Fibroblast of lung (primary cell): ENCODE results near the gene SREBF1. TPM values are rescaled to one million over a fixed set of nuclear protein-coding genes. Genes with fewer than 3 reads are reported as not detected.

Source experiments
- DNase-seq, 2 donors: peaks; one replicate each; pipeline versions ENCODE4 v3.0.0 to v3.0.0-alpha.2; 2010; ENCODE audit warnings: low read depth in 2 of 2
- H2AFZ ChIP-seq: 2 replicates; pipeline ENCODE4 v1.5.1; 2012; ENCODE audit warnings: low read length, control low read depth, inconsistent platforms
- H3K27ac ChIP-seq: 2 replicates; pipeline ENCODE4 v1.5.1; 2011; ENCODE audit warnings: low read length, control low read depth; ENCODE audit not compliant: insufficient read depth
- H3K27me3 ChIP-seq: 2 replicates; pipeline ENCODE4 v1.5.1; 2011; ENCODE audit warnings: mild to moderate bottlenecking, low read length; ENCODE audit not compliant: control insufficient read depth, insufficient read depth
- H3K36me3 ChIP-seq: 2 replicates; pipeline ENCODE4 v1.5.1; 2011; ENCODE audit warnings: low read length; ENCODE audit not compliant: control insufficient read depth, insufficient read depth
- H3K4me1 ChIP-seq: 2 replicates; pipeline ENCODE4 v1.5.1; 2011; ENCODE audit warnings: low read length; ENCODE audit not compliant: control insufficient read depth, insufficient read depth; ENCODE audit errors: extremely low read depth
- H3K4me2 ChIP-seq: 2 replicates; pipeline ENCODE4 v1.5.1; 2011; ENCODE audit warnings: low read length, control low read depth; ENCODE audit not compliant: insufficient read depth; ENCODE audit errors: extremely low read depth
- H3K4me3 ChIP-seq, 4 experiments: fragments of 200-600 bp in 1 of 4; sonication (generic) in 1 of 4; replicated peaks in 1 of 4; 2 replicates each; pipeline ENCODE4 v1.5.1; 2011 to 2016; ENCODE audit warnings: low read length in 4 of 4, low read depth in 3 of 4, mild to moderate bottlenecking in 3 of 4, control low read depth in 2 of 4, inconsistent platforms in 1 of 4, mixed read lengths in 1 of 4; ENCODE audit not compliant: insufficient read depth in 1 of 4; ENCODE audit errors: control extremely low read depth in 1 of 4
- H3K79me2 ChIP-seq: 2 replicates; pipeline ENCODE4 v1.5.1; 2012; ENCODE audit warnings: mild to moderate bottlenecking, low read length, inconsistent platforms; ENCODE audit not compliant: control insufficient read depth, insufficient read depth
- H3K9ac ChIP-seq: 2 replicates; pipeline ENCODE4 v1.5.1; 2011; ENCODE audit warnings: mild to moderate bottlenecking, low read length, control low read depth; ENCODE audit not compliant: insufficient read depth
- H3K9me3 ChIP-seq: 2 replicates; pipeline ENCODE4 v1.5.1; 2012; ENCODE audit warnings: low read depth, low read length; ENCODE audit not compliant: control insufficient read depth, insufficient read depth
- H4K20me1 ChIP-seq: 2 replicates; pipeline ENCODE4 v1.5.1; 2011; ENCODE audit warnings: low read length; ENCODE audit not compliant: control insufficient read depth, insufficient read depth; ENCODE audit errors: extremely low read depth
- CTCF ChIP-seq, 2 donors: IDR thresholded peaks in 1 of 2; conservative IDR thresholded peaks in 1 of 2; 1 replicate in 1 of 2; 2 replicates in 1 of 2; pipeline ENCODE4 v1.5.1; 2011 to 2012; ENCODE audit warnings: low read length in 2 of 2, control low read depth in 1 of 2, inconsistent platforms in 1 of 2, low read depth in 1 of 2, mild to moderate bottlenecking in 1 of 2
- EZH2 ChIP-seq: IDR thresholded peaks from 2 replicates; pipeline ENCODE4 v1.5.1; 2012; ENCODE audit warnings: low read length, control low read depth, mild to moderate bottlenecking; ENCODE audit errors: missing control alignments
- polyA minus RNA-seq: library from RNA; depleted of rRNA, polyadenylated mRNA; stranded (reverse); fragments of >200 nt; gene quantifications from 2 replicates; pipeline ENCODE4 v1.2.3, GENCODE V29; 2011; ENCODE audit warnings: low replicate concordance
- polyA plus RNA-seq, 2 donors: library from polyadenylated mRNA; depleted of rRNA in 1 of 2; stranded (reverse) in 1 of 2; unstranded in 1 of 2; fragments of >200 nt; gene quantifications; 2 replicates each; pipeline ENCODE4 v1.2.1, GENCODE V29; 2011 to 2012; ENCODE audit warnings: missing spikeins in 1 of 2
- total RNA-seq: library from RNA; depleted of rRNA; stranded (reverse); fragments of >200 nt; gene quantifications from 2 replicates; pipeline ENCODE4 v1.2.1, GENCODE V29; 2014

The SREBF1 gene
- total RNA-seq: 51.9 and 77.6 TPM in 2 replicates
- polyA plus RNA-seq: 29.7 and 49.1 TPM in 2 replicates
- polyA plus RNA-seq (2012): 73.7 and 109 TPM in 2 replicates
- 172 and 195 TPM in 2 replicates for polyA minus RNA-seq

- Histone ChIP-seq H3K4me3 (peak within 1 kb of the TSS; percentile 69 to 83 (median 79)), H4K20me1 (no peaks in the 10 kb centered on the region), H3K27ac (peak within 1 kb of the TSS; percentile 96), H3K36me3 (no peaks in the 10 kb centered on the region), H3K4me1 (peaks cover 48% of the 10 kb centered on the region), H3K4me2 (peak within 1 kb of the TSS; percentile 99), H3K9ac (peak within 1 kb of the TSS; percentile 95), H3K27me3 (no peaks in the 10 kb centered on the region), H3K79me2 (peaks cover 37% of the 10 kb centered on the region), H3K9me3 (no peaks in the 10 kb centered on the region), H2AFZ (no peak within 1 kb of the TSS)
- no peak for TF ChIP-seq EZH2
- TF ChIP-seq CTCF (conservative IDR thresholded peaks at IDR 0.05 in 1 of 2, IDR thresholded peaks at IDR 0.05 in 1 of 2; ENCODE audit: low read depth in 1 of 2, low read length in 2 of 2): no peak
- DNase-seq: peak; percentile 50 to 53
Observed at GRCh38 chr17:17836818-17837379, at the start of gene SREBF1. TSS of gene SREBF1 (minus strand) at chr17:17836986. CDS start at chr17:17836817, 169 bp downstream.

- peaks cover 10% of the 10 kb centered on the region for H3K36me3 ChIP-seq
- no peaks in the 10 kb centered on the region for H3K9me3 ChIP-seq
- no peak for TF ChIP-seq EZH2
- TF ChIP-seq CTCF (conservative IDR thresholded peaks at IDR 0.05 in 1 of 2, IDR thresholded peaks at IDR 0.05 in 1 of 2; ENCODE audit: low read depth in 1 of 2, low read length in 2 of 2): no peak
- no peaks in the 10 kb centered on the region for H3K4me1 ChIP-seq
- no peaks in the 10 kb centered on the region for H3K27me3 ChIP-seq
- H3K27ac ChIP-seq: no peak overlapping the region
- no peaks in the 10 kb centered on the region for H4K20me1 ChIP-seq
- H3K4me3 ChIP-seq: no peak overlapping the region
- H3K79me2 ChIP-seq: no peaks in the 10 kb centered on the region
- no peak overlapping the region for H3K4me2 ChIP-seq
- H2AFZ ChIP-seq: no peak overlapping the region
- DNase-seq: no peak
- no peak overlapping the region for H3K9ac ChIP-seq
Observed at GRCh38 chr17:17886226-17886625, 49.4 kb upstream of the SREBF1 start.

DNA sequence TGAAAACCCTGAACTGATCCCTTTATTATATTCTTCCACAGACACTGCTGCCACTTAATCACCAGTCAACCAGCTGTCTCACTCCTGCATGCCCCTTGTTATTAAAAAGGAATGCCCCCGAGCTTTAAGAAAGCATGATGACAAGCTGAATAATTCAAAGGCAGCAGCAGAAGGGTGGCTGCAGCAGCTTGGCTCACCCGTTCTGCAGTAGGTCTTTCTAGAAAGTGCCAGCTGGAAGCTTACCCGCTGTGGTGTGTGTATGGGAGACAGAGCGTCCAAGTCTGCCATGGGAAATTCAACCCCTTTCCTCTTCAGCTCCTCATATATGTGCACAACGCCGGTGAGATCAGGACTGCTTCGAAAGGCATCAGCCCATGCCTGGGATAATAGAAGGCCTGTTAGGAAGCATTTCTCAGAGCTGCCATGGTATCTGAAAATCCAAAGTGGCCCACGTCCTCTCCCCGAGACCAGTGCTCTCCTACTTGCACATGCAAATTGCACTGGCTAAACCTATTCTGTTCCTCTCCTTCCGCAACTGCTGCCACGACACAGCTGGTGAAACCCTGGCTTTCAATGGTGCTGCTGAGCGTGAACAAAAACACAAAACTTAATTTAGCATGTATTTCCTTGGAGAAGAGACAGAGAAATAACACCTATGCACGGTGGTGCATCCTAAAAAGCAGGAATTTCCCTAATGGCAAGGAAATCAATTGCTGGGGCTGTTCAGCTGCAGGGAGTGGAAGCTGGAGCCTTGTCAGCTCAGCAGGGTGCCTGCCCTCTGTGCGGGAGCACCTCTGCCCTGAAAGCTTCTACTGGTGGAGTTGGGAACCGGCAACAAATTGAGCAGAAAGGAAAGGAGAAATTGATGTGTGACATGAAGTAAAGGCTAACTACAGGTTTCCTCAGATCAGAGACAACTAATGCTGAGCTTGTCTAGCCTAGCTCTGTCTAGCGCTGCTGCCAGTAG lies 47.9 kb upstream of the SREBF1 start:
- no peak overlapping the region for H3K27ac ChIP-seq

More for the DNA sequence above, 47.9 kb upstream of the SREBF1 start:
- TF ChIP-seq EZH2 (no peak), CTCF (conservative IDR thresholded peaks at IDR 0.05 in 1 of 2, IDR thresholded peaks at IDR 0.05 in 1 of 2; ENCODE audit: low read depth in 1 of 2, low read length in 2 of 2) (no peak)
- Histone ChIP-seq H3K4me3 (no peak overlapping the region), H3K9ac (no peak overlapping the region), H3K4me1 (no peaks in the 10 kb centered on the region), H3K9me3 (no peaks in the 10 kb centered on the region), H3K4me2 (no peak overlapping the region), H3K36me3 (peaks cover 11% of the 10 kb centered on the region), H3K27me3 (no peaks in the 10 kb centered on the region), H4K20me1 (no peaks in the 10 kb centered on the region), H2AFZ (no peak overlapping the region), H3K79me2 (no peaks in the 10 kb centered on the region)
- no peak for DNase-seq
